ENCODE results near the gene PRM1. TPM values are rescaled to one million over a fixed set of nuclear protein-coding genes. Genes with fewer than 3 reads are reported as not detected.

PRM1 gene
- total and polyA plus RNA-seq, 8 donors, result not detected

DNA sequence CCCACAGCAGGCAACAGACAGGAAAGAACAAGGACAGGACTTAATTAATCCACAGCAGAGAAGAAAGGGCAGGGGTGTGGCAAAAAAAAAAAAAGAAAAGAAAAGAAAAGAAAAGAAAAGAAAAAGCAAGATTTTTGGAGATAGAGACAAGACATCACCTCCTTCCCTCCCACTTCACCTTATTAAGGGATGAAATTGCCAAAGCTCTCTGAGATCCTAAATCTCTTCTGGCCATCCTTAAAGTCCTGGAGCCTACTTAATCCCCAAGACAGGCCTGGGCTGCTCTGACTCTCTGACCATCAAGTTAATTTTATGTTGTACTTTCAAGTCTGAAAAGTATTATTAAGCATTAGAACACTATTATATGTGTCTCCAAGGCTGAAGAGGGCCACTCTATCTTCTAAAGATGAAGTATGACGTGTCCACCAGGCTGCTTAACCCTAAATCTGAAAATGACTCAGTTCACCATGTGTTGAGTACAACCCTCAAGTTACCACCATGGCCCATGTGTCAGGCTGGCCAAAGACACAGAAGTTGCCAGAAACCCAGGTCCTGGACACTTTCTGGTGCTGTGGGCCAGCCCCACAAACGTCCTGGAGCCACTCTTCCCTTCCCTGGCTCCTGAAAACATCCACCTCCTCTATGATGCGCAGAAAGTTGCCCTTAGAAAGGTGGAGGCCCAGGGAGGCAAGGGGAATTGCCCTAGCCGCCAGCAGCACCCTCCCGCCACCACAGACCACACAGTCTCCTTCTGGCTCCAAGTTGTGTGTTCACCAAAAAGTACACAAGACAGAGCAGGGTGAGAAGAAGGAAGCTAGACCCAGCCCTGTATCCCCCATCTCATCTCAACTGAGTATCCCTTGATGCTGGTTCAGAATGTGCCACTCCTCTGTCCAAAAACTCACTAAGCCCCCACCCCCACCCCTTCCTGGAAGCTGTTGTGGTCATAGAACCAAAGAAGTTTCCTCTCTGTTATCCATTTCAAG is 27.8 kb downstream of the PRM1 start:
- H3K4me3 ChIP-seq, result peak overlapping the region; percentile 61 to 89 (median 75)
- peaks cover 23 to 45% (median 39%) of the 10 kb centered on the region in 4 donors for H3K4me1 ChIP-seq
- H3K9me3 ChIP-seq, result no peaks in the 10 kb centered on the region
- intact Hi-C loops (cut with DNase I; ENCODE audit: low total_unique reads), result loop anchor here (10.0 kb wide), 1 partner anchor 129 kb away; no protein-coding TSS in a partner anchor
- no peak for DNase-seq
- TF ChIP-seq, protein P1, sequence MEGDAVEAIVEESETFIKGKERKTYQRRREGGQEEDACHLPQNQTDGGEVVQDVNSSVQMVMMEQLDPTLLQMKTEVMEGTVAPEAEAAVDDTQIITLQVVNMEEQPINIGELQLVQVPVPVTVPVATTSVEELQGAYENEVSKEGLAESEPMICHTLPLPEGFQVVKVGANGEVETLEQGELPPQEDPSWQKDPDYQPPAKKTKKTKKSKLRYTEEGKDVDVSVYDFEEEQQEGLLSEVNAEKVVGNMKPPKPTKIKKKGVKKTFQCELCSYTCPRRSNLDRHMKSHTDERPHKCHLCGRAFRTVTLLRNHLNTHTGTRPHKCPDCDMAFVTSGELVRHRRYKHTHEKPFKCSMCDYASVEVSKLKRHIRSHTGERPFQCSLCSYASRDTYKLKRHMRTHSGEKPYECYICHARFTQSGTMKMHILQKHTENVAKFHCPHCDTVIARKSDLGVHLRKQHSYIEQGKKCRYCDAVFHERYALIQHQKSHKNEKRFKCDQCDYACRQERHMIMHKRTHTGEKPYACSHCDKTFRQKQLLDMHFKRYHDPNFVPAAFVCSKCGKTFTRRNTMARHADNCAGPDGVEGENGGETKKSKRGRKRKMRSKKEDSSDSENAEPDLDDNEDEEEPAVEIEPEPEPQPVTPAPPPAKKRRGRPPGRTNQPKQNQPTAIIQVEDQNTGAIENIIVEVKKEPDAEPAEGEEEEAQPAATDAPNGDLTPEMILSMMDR (IDR thresholded peaks at IDR 0.05), result no peak
- TF ChIP-seq EP300 (IDR thresholded peaks at IDR 0.05) (no peak), POLR2A (IDR thresholded peaks at IDR 0.05) (no peak), POLR2AphosphoS5 (IDR thresholded peaks at IDR 0.05) (no peak)
- H3K36me3 ChIP-seq, result peaks cover 0 to 24% (median 0%) of the 10 kb centered on the region in 4 donors
- 65 to 90% (median 77%) methylated on average over 5 of the region's 5 CpGs for whole genome bisulfite sequencing, 5 donors
- peak overlapping the region; percentile 13 to 99 (median 59) for H3K27ac ChIP-seq
- H3K27me3 ChIP-seq, result no peaks in the 10 kb centered on the region

DNA sequence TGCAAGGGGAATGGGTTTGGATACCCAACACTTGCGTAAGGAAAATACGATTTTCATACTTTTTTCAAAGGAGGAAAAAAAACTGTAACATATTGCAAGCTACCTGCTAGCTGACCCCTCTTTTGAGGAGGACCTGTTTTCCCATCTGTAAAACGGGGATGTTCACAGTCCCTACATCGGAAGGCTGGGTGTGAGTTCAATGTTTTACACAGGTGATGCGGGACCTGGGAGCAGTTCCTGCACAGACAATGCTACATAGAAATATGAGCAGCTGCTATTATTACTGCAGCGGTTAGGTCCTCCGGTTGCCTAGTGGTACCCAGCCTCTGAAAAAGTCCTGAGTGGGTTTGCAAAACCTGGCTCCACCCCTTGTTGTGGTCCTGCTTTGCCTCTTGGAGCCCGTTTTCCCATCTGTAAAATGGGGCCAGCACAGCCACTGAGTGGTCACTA is 28.6 kb downstream of the PRM1 start:
- no peak for TF ChIP-seq EP300 (IDR thresholded peaks at IDR 0.05)
- no peak for TF ChIP-seq POLR2A (IDR thresholded peaks at IDR 0.05)
- TF ChIP-seq, protein P1 (IDR thresholded peaks at IDR 0.05), result no peak
- no peak for TF ChIP-seq POLR2AphosphoS5 (IDR thresholded peaks at IDR 0.05)
- H3K4me1 ChIP-seq, result peaks cover 23 to 41% (median 36%) of the 10 kb centered on the region in 4 donors
- peak overlapping the region in 4 of 5 donors; percentile 13 to 99 (median 44) for H3K27ac ChIP-seq
- intact Hi-C loops (cut with DNase I; ENCODE audit: low total_unique reads), result loop anchor here (10.0 kb wide), 1 partner anchor 128 kb away; no protein-coding TSS in a partner anchor
- H3K27me3 ChIP-seq, result no peaks in the 10 kb centered on the region
- peak overlapping the region in 2 of 4 donors; percentile 67 to 89 for H3K4me3 ChIP-seq
- 87 to 90% (median 88%) methylated on average over 8 of the region's 8 CpGs for WGBS, 5 donors
- peaks cover 0 to 24% (median 0%) of the 10 kb centered on the region in 4 donors for H3K36me3 ChIP-seq
- H3K9me3 ChIP-seq, result no peaks in the 10 kb centered on the region
- no peak for DNase-seq

DNA sequence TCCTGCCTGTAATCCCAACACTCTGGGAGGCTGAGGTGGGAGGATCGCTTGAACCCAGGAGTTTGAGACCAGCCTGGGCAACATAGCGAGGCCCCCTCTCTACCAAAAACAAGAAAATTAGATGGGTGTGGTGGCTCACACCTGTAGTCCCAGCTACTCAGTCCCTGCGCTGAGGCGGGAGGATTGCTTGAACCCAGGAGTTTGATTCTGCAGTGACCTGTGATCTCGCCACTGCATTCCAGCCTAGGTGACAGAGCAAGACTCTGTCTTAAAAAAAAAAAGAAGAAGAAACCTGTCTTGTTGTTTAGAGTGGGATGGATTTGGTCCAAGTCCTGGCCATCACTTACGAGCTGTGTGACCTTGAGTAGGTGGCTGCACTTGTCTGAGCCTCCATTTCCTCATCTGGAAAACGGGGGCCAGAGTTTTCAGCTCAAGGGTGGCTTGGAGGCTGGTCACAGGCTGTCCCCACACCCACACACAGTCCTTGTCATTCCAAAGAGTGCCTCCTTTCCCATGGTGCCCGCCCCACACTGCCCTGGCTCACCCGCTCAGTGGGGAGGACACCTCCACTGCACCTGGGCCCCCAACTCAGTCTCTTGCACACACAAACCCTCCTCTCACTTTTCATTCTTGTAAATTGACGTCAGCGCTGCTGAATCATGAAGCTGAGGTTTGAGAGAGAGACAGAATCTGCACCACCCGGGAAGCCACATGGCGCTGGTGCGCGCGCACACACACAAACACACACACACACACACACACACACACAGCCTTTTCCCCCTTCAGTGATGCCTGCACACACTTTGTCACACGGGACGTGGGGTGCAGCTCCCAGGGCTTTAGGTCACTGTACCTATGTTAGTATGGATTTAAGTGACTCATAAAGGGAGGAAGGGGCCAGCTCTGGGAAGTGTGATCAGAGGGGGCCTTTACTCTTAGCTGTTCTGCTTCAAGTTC is 29.3 kb downstream of the PRM1 start:
- Histone ChIP-seq H3K36me3 (peaks cover 0 to 24% (median 0%) of the 10 kb centered on the region in 4 donors), H3K4me1 (peaks cover 19 to 34% (median 29%) of the 10 kb centered on the region in 4 donors), H3K9me3 (no peaks in the 10 kb centered on the region), H3K27ac (peak overlapping the region in 4 of 5 donors; percentile 15 to 99 (median 44)), H3K4me3 (peak overlapping the region in 1 of 4 donors; percentile 89), H3K27me3 (no peaks in the 10 kb centered on the region)
- intact Hi-C loops (cut with DNase I; ENCODE audit: low total_unique reads), result loop anchor here (10.0 kb wide), 1 partner anchor 127 kb away; no protein-coding TSS in a partner anchor
- DNase-seq, result peak; percentile 42 to 63
- TF ChIP-seq POLR2AphosphoS5 (IDR thresholded peaks at IDR 0.05), result no peak
- no peak for TF ChIP-seq EP300 (IDR thresholded peaks at IDR 0.05)
- no peak for TF ChIP-seq POLR2A (IDR thresholded peaks at IDR 0.05)
- TF ChIP-seq, protein P1 (IDR thresholded peaks at IDR 0.05), result no peak
- WGBS, 5 donors, result 65 to 85% (median 81%) methylated on average over 18 of the region's 18 CpGs
